Peyer's patch (tissue), 4 donors: ENCODE data around the gene ACAD11.

Experiments
- CTCF ChIP-seq, 6 experiments: fragments of 450-650 bp in 4 of 6; fragments of 200-600 bp in 2 of 6; sonication (generic) in 1 of 6; IDR thresholded peaks; one replicate each; pipeline ENCODE4 v1.5.1; 2017 to 2019; ENCODE audit warnings: antibody characterized with exemption in 6 of 6, mild to moderate bottlenecking in 3 of 6, moderate library complexity in 1 of 6
- POLR2A ChIP-seq, 2 donors: fragments of 450-650 bp; IDR thresholded peaks; one replicate each; pipeline ENCODE4 v1.5.1; 2017; ENCODE audit warnings: antibody characterized with exemption in 2 of 2, mild to moderate bottlenecking in 2 of 2, moderate library complexity in 2 of 2

GRCh38 chr3:132626955-132627354 lies 32.7 kb downstream of the ACAD11 start:
- TF ChIP-seq POLR2A (IDR thresholded peaks at IDR 0.05) (no peak), CTCF (IDR thresholded peaks at IDR 0.05) (no peak)
